ENCODE results near the gene XRCC4. TPM values are rescaled to one million over a fixed set of nuclear protein-coding genes. Genes with fewer than 3 reads are reported as not detected.

XRCC4 gene
- total RNA-seq, 1 donor from 2014 or later: 5.9 TPM

- no peaks in the 10 kb centered on the region for H3K9me3 ChIP-seq
- ATAC-seq (no peak), DNase-seq (no peak)
- intact Hi-C loops (cut with DNase I): no loop called here
- H3K27ac ChIP-seq: no peak overlapping the region
- TF ChIP-seq, protein P1, sequence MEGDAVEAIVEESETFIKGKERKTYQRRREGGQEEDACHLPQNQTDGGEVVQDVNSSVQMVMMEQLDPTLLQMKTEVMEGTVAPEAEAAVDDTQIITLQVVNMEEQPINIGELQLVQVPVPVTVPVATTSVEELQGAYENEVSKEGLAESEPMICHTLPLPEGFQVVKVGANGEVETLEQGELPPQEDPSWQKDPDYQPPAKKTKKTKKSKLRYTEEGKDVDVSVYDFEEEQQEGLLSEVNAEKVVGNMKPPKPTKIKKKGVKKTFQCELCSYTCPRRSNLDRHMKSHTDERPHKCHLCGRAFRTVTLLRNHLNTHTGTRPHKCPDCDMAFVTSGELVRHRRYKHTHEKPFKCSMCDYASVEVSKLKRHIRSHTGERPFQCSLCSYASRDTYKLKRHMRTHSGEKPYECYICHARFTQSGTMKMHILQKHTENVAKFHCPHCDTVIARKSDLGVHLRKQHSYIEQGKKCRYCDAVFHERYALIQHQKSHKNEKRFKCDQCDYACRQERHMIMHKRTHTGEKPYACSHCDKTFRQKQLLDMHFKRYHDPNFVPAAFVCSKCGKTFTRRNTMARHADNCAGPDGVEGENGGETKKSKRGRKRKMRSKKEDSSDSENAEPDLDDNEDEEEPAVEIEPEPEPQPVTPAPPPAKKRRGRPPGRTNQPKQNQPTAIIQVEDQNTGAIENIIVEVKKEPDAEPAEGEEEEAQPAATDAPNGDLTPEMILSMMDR (IDR thresholded peaks at IDR 0.05): no peak
- no peak overlapping the region for H3K4me3 ChIP-seq
- no peaks in the 10 kb centered on the region for H3K36me3 ChIP-seq
- H3K4me1 ChIP-seq: no peaks in the 10 kb centered on the region
- H3K27me3 ChIP-seq: no peaks in the 10 kb centered on the region
Observed at GRCh38 chr5:83048277-83048676, 29.1 kb upstream of the XRCC4 start.

- no peak overlapping the region for H3K27ac ChIP-seq
- no peak overlapping the region for H3K4me3 ChIP-seq
- H3K36me3 ChIP-seq: no peaks in the 10 kb centered on the region
- H3K27me3 ChIP-seq: no peaks in the 10 kb centered on the region
- intact Hi-C loops (cut with DNase I): no loop called here
- no peaks in the 10 kb centered on the region for H3K4me1 ChIP-seq
- DNase-seq (no peak), ATAC-seq (no peak)
- TF ChIP-seq, protein P1 (IDR thresholded peaks at IDR 0.05): no peak
- no peaks in the 10 kb centered on the region for H3K9me3 ChIP-seq
Observed at GRCh38 chr5:83048811-83049210, 28.5 kb upstream of the XRCC4 start.

DNA sequence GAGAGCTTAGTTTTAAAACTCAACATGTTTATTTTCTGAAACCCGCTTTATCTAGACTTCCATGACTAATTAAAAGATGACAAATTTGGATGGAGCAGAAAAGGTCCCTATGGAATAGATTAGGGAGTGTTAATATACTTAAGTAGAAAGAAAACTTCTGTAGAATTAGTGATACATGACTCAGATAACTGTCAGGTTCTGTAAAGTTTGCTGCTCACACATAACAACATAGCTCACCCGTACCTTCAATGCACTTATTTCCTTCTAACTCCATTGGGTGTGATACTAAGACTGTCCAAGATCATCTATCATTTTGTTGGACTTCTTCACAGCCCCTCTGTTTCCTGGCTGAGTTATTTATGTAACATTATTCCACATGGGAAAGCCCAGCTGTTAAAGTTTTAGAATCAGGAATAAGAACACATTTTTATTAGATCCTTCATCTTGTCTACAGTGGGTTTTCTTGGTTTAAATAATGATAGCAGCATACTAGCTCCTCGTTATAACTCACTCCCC is 27.9 kb upstream of the XRCC4 start:
- TF ChIP-seq, protein P1 (IDR thresholded peaks at IDR 0.05): no peak
- no peaks in the 10 kb centered on the region for H3K4me1 ChIP-seq
- intact Hi-C loops (cut with DNase I): no loop called here
- H3K4me3 ChIP-seq: no peak overlapping the region
- no peaks in the 10 kb centered on the region for H3K27me3 ChIP-seq
- H3K27ac ChIP-seq: no peak overlapping the region
- H3K36me3 ChIP-seq: no peaks in the 10 kb centered on the region
- H3K9me3 ChIP-seq: no peaks in the 10 kb centered on the region
- DNase-seq: no peak
- ATAC-seq: no peak

DNA sequence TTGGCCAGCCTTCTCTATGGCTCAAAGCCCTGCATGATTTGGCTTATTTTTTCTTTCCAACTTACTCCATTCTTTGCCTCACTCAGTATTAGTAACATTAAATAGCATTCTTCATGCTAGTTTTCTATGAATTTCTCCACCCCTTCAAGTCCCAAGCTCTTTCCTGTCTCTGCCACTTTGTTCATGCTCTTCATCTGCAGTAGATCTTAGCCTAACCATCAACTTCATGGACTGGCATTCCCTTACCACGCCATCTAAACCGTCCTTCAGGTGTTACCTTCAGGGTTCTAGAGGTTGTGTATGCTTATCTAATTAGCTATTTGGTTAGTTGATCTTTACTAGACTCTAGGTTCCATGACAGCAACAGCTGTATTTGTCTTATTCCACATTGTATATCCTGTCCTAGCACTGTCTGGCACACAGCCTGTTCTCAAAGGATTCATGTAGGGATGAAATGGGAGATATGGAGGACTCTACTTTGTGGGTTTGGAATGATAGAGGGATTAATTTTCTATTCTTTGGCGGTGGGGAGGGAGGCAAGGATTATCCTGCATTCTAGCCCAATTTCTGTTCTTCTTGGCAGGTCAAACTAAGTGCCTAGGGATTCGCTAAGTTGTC is 26.5 kb upstream of the XRCC4 start:
- intact Hi-C loops (cut with DNase I): no loop called here
- Histone ChIP-seq H3K4me3 (no peak overlapping the region), H3K4me1 (no peaks in the 10 kb centered on the region), H3K36me3 (no peaks in the 10 kb centered on the region), H3K27me3 (no peaks in the 10 kb centered on the region), H3K9me3 (no peaks in the 10 kb centered on the region), H3K27ac (no peak overlapping the region)
- TF ChIP-seq, protein P1 (IDR thresholded peaks at IDR 0.05): no peak
- no peak for DNase-seq
- no peak for ATAC-seq

GRCh38 chr5:83055166-83055565 is 22.2 kb upstream of the XRCC4 start:
- intact Hi-C loops (cut with DNase I): no loop called here
- Histone ChIP-seq H3K4me1 (no peaks in the 10 kb centered on the region), H3K4me3 (no peak overlapping the region), H3K36me3 (no peaks in the 10 kb centered on the region), H3K9me3 (no peaks in the 10 kb centered on the region), H3K27ac (no peak overlapping the region), H3K27me3 (no peaks in the 10 kb centered on the region)
- ATAC-seq: no peak
- TF ChIP-seq, protein P1 (IDR thresholded peaks at IDR 0.05): no peak
- no peak for DNase-seq

DNA sequence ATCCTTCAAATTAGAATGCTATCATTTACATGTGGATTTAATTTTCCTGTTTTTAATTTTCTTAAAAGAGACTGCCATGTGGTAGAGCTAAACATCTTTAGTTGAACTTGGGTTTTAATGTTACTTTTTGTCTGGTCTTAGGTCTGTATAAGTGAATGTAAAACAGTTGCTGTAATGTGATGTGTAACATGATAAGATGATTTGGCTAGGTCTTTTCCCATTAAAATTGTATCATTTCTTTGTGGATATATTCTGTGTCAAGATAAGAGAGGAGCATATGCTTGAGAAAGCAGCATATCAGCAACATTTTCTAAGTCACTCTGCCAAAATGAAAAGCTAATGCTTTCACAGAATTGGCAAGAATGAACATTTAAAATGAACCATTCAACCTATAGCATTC is 18.6 kb upstream of the XRCC4 start:
- Histone ChIP-seq H3K4me3 (no peak overlapping the region), H3K9me3 (no peaks in the 10 kb centered on the region), H3K27ac (no peak overlapping the region), H3K4me1 (no peaks in the 10 kb centered on the region), H3K36me3 (peaks cover 11% of the 10 kb centered on the region), H3K27me3 (no peaks in the 10 kb centered on the region)
- DNase-seq: no peak
- TF ChIP-seq, protein P1 (IDR thresholded peaks at IDR 0.05): no peak
- intact Hi-C loops (cut with DNase I): no loop called here
- no peak for ATAC-seq
